Loucy (cell line): Measurements from ENCODE around the gene IGFL4.

Source experiments
- CTCF ChIP-seq: fragments of 200-600 bp; sonication (generic); conservative IDR thresholded peaks from 2 replicates; pipeline ENCODE4 v1.5.1; 2014; ENCODE audit warnings: mild to moderate bottlenecking, antibody characterized with exemption, low read length
- EZH2phosphoT487 ChIP-seq: fragments of 200-600 bp; IDR thresholded peaks from 2 replicates; pipeline ENCODE4 v1.6.1; 2018; ENCODE audit warnings: antibody characterized with exemption, mild to moderate bottlenecking, moderate library complexity, borderline replicate concordance

- no peak for TF ChIP-seq CTCF
- no peak for TF ChIP-seq EZH2phosphoT487
These were observed 2.7 kb upstream of the IGFL4 start for GRCh38 chr19:46043519-46043918.
